Anterior cingulate cortex (tissue), 58 donors: ENCODE data around the gene LENG9.

ENCODE experiments used
- DNase-seq, 58 donors: peaks; one replicate each; lab custom pipeline; 2025; lab: John Stamatoyannopoulos, UW

The LENG9 gene

DNA sequence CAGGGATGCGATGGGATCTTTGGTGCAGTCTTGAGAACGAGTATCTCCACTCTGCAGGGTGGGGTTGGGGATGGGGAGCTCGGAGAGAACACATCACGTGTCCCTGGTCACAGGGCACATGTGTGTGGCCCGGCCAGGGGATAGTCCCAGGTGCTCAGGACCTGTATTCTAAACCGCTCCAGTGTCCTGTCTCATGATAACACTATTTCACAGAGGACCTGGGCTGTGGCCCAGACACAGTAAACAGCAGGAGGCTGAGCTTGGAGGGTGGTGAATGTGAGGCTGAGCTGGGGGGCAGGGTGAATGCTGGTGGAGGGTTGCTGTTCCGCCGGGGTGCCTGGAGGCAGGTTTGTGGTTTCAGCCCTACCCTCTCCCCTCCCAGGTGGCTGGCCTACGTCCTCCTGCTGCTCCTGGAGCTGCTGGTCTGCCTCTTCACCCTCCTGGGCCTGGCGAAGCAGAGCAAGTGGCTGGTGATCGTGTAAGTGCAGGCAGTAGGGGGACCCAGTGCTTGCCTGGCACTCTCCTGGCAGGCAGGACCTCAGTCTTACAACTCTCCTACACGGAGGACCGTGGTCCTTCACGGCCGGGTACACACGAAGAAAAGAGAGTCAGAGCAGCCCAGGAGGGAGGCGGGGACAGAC, 37.2 kb downstream of the LENG9 start:
- peak in 30 of 58 donors; percentile 17 to 76 (median 42) for DNase-seq

DNA sequence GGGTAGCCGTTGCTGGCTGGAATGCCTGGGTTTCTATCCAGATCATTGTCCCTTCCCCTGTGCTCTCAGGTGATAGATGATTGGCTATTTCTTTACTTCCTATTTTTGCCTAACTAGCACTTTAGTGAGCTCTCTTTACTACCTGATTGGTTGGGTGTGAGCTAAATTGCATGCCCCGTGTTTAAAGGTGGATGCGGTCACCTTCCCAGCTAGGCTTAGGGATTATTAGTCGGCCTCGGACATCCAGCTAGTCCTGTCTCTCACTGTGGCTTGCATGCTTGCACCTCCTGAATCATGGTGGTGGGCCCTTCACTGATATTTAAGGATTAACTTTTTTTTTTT, 38.2 kb downstream of the LENG9 start:
- DNase-seq = no peak

DNA sequence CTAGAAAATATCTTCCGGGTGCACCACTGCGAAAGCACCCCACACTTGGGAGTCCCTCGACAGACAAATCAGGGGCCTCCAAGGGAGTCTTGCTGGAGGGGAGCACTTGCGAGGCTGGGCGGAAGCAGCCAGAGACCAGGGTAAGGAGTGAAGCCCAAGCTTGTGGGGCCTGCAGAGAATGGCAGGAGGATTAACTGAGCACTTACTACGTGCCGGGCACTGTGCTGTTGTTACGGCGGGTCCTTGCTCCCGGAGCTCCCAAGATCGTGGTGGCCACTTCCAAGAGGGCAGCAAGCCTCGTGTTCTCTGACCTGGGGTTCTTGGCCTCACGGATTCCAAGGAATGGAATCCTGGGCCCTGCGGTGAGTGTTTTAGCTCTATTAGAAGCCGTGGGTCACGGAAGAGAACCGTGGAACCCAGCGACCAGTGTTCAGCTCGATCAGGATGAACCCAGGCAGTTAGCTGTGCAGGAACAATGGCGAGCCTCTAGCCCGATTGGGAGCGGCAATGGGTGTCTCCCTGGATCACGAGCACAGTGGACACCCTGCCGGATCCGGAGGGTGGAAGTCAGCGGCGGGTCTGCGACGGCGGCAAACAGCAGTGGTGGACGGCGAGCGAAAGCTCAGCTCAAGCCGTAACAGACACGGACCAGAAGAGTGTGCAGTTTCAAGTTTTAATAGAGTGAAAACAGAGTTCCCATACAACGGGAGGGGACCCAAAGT, 38.8 kb downstream of the LENG9 start:
- no peak for DNase-seq

DNA sequence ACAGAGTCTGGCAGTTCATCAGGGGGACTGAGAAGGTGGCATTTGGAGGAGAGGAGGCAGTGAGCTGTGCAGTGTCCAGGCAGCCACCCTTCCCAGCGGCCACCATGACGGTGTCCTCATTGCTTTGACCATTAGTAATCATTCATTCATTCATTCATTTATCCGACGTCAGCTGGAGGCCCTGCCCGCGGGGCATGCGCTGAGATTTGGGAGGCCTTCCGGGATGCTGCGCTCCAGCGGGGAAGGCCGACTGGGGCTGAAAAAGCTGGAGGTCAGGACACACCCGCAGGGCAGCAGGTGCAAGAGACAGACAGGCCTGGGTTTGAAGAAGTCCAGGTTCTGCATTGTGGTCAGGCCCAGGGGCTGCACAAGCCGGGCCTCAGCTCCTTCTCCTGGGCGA, 39.4 kb downstream of the LENG9 start:
- no peak for DNase-seq

DNA sequence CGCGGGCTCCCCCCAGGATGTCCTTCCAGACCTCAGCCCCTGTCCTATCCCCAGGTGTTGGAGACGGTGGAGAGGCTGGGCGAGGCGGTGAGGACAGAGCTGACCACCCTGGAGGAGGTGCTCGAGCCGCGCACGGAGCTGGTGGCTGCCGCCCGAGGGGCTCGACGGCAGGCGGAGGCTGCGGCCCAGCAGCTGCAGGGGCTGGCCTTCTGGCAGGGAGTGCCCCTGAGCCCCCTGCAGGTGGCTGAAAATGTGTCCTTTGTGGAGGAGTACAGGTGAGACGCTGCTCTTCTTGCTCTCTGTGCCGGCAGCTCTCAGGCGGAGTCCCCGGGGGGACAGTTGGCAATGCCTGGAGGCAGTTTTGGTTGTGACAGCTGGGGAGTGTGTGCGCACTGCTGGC, 41.4 kb downstream of the LENG9 start:
- no peak for DNase-seq

DNA sequence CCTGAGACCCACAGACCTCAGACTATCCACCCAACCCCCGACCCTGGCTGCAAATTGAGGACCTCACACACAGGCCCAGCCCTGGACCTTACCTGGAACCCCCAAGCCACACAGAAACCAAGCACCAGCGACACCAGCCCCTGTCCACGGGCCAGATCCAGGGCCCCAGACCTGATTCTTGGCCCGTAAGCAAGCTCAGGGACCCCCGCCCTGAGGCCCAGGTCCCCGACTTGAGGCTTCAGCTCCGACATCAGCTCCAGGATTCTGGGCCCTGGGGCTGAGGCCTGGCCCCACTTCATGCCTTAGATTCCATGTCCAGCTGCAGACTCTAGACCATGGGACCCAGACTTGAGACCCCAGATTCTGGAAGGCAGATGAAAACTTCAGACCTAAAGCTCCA, 42.1 kb downstream of the LENG9 start:
- DNase-seq = no peak

DNA sequence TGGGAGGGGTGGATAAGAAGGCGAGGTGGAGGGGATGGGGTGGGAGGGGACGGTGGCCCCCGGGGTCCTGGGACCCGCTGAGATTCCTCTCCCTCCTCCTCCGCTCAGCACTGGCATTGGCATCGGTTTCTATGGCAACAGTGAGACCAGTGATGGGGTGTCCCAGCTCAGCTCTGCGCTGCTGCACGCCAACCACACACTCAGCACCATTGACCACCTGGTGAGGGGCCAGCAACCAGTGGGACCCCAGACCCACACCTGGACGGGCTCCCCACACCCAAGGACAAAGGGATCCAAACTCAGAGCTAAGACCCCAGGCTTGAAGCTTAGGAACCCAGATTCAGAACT, 42.4 kb downstream of the LENG9 start:
- DNase-seq = peak in 2 of 58 donors; percentile 89 to 90

DNA sequence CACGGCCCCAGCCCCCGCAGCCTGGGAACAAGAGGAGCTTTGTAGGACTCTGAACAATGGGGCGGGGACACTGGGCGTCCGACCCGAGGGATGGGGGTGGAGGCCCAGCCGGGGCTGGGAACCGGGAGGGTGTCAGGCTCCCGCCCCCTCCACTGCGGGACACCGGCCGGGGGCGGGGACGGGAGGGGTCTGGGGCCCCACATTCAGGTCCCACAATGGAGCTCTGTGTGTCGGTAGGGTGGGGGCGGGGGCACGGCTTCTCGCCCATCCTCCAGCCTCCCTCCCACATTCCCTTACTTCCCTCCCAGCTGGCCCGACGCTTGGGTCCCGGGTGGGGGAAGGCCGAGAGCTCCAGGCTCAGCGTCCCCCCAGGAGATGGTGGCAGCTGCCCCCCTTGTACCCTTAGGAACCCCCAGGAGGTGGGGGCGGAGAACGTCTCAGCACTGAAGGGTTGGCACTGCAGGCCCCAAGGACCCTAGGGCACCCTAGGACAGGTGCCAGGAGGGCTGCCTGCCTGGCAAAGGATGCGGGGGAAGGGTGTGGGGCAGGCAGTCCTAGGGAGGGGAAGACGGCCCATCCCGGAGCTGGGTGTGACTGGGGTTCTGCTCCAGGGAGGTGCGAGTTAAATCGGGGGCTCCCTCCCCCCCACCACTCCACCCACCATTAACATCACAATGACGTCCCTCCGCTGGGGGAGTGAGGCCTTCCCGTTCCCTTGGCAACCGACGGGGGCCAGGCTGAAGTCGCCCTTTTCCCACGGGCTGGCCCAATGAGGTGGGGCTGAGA, 43.0 kb downstream of the LENG9 start:
- peak; percentile 73 to 99 (median 96) for DNase-seq

DNA sequence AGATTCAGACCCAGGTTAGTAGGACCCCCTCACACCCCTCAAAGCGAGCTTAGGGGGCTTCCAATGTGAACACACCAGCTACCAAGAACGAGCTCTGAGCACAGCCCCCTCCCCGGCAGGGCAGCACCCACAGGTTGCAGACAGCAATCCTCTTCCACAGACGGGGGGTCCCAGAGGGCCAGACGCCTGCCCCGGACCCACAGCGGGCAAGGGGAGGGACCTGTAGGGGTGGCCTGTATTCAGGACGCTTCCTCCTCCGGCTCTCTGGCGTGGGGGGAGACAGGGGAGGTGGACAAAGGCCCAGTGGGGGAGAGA, 43.6 kb downstream of the LENG9 start:
- DNase-seq = no peak

DNA sequence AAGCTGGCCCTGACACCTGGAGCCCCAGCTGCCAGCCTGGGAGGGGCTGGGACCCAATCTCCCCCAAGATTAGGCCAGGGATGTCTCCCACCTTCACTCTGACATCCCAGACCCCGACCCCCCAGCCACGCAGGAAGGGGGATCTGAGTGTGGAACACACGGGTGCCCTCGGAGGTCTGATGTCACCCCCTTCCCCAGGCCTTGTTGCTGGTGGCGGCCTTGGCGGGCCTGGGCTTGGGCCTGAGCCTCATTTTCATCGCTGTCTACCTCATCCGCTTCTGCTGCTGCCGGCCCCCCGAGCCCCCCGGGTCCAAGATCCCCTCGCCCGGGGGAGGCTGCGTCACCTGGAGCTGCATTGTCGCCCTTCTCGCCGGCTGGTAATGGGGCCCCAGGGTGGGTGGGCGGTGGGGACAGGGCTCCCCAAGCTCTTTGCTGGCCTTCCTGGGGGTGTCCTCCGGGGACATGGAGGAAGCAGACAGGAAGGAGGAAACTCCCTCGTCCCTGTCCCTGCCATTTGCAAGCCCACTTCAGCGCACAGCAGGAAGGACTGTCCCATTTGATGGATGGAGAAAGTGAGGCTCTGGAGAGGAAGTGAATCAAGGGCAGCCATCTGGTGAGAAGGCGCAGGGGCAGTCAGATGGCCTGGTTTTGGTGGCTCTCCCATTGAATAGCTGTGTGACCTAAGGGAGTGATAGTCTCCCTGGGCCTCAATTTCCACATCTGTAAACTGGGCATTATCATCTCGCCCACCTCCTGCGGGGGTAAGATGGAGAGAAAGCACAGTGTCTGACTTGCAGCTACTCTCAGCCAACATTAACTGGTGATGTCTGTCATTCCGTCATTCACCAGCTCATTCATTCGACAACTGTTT, 44.4 kb downstream of the LENG9 start:
- peak in 1 of 58 donors; percentile 52 for DNase-seq

DNA sequence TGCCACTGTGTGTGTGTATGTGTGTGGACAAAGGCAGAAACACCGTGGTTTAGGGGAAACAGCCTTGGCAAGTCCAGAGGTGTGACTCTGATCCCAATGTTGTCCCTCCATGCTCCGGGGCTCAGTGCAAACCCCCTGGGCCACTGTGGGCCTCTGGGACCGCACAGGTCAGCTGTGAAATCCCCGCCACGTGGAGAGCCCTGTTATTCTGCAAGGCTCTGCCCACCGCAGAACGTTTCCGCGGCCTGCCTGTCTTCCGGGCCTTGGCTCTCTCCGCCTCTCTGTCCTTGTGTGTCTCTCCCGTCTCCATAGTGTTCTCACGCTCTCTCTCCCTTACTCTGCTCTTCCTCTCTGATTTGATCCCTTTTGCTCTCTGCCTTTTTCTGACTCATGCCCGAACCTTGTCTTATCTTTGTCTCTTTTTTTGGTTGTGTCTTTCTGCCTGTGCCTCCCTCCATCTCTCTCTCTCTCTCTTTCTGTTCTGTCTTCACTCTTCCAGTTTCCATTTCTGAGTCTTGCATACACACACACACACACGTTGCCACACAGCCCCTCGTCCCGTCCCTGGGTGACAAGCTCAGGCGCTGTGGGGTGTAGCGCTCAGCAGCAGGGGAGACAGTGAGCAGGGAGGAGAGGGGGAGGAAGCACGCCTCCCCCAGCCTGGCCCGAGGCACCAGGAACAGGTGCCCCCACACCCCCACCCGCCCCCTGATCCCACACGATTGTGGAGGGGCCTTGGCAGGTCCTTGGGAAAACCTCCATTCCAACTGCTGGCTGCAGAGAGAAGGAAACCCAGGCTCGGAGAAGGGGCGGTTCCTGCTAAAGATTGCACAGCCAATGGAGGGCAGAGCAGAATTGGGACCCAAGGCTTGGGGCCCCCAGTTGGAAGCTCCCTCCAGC, 45.3 kb downstream of the LENG9 start:
- peak in 46 of 58 donors; percentile 19 to 74 (median 49) for DNase-seq

DNA sequence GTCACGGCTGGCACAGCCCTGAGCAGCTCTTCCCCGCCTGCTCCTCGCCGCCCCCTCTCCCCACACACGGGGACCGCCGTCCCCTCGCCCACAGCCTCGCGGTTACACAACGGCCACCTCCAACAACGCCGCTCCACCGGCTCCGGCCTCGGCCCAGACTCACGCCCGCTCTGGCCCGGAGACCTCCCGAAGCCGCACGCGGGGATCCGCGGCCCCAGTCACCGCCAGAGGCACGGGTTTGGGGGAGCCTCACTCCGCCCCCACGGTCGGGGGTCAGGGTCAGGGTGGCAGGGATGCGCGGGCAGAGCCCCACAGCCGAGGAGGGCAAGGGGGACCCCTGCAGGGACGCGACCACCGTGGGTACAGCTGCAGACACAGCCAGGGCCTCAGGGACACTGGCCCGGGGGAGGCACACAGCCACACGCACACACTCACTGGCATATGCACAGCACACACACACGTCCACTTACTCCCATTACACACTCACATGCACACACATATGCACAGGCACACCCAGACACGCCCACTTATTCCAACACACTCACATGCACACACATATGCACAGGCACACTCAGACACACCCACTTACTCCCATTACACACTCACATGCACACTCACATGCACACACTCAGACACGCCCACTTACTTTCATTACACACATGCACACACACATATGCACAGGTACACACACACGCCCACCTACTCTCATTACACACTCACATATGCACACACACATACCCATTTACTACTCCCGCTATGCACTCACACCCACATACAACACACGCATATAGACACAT, 46.7 kb downstream of the LENG9 start:
- DNase-seq = peak in 7 of 58 donors; percentile 24 to 57 (median 49)

DNA sequence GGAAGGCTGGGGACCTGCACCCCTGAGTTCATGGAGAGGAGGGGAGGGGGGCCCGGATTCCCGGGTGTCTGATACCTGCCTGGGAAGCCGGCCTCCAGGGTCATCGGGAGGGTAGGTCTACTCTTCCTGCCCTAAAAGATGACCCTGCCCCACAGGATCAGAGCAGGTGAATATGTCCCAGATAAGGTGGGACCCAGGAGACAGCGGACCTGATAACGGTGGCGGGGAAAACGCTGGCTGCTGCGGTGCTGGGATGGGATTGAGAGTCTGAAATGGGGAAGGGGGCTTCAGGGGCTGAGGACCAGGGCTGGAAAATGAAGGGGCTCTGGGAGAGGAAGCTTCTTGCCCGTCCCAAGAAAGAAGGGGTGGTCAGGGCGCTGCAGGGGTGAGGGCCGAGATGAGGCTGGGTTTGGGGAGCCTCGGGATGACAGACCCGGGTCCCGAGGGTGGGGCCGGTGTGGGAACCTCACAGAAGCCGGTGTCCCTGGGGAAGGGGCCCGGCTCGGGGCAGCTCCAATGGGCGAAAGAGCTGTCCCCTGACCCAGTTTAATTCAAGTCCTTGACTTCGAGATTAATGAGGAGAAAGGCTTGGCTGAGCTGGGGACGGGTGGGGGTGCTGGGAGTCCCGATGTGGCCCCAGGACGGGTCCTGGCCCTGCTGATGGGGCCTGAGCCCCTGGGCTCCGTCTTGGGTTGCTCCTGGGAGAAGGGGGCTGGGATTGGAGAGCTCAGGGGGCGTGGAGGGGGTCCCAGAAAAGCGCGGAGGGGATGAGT, 47.5 kb downstream of the LENG9 start:
- DNase-seq = peak in 4 of 58 donors; percentile 24 to 57 (median 38)

DNA sequence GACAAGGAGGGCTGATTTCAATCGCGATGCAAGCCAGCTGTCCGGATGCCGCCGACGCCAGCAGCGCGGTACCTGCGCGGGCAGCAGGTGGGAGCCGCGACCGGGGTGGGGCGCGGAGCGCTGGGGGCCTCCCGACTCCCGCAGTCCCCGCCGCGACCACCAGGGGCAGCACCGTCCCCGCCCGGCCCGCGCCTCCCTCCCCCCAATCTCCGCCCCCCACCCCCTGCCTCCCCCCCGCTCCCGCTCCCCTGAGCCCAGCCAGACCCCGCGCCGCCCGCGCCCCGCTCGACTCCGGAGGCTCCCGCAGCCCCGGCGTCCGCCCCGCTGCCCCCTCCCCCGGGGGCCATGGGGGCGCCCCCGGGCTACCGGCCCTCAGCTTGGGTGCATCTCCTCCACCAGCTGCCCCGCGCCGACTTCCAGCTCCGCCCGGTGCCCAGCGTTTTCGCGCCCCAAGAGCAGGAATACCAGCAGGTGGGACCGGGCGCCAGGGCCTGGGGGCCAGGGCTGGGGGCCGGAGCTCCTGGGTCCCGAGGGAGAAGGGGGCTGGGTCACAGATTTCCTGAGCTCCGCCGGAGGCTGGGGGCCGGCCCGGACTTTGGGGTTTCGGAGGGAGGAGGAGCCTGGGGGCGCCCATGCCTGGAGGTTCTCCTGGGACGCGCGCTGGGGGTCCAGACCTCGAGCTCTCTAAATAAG, 48.2 kb downstream of the LENG9 start, which contains the start of gene TTYH1:
Gene TTYH1, plus strand, starts transcription at position 257 of the 693 bp plus-strand sequence. Its CDS starts 89 bp downstream, at position 346.
- peak in 47 of 58 donors; percentile 18 to 76 (median 48) for DNase-seq

DNA sequence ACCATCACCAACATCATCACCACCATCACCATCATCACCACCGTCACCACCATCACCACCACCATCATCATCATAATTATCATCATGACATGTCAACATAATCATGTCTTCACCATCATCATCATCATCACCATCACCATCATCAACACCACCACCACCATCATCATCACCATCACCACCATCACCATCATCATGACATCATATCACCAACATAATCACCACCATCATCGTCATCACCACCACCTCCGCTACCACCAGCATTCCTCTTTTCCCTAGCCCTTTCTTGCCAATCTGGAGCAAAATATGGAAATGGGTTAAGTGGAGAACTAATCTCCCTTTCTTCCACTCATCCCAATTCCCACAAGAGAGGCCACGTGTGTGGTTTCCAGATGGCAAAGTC, 49.4 kb downstream of the LENG9 start:
- DNase-seq = no peak

DNA sequence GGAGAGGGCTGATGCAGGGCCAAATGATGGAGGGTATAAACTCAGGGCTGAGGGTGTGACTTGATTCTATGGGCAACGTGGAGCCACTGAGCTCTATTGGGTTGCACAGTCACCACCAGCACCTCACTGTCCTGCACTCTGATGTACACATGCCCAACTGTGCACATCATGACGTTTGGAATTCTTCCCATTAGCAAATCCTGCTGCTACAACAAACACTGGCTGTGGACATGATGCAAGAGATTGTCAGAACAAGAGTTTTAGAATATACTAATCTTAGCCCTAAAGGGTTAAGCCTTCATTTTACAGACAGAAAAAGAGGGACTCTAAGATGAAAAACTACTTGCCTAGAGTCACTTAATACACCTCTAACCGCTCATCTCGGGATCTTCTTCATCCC, 50.7 kb downstream of the LENG9 start:
- DNase-seq = no peak
